Small intestine (tissue), 7 donors: ENCODE measurements around the gene DHPS. TPM values are rescaled to one million over a fixed set of nuclear protein-coding genes. Genes with fewer than 3 reads are reported as not detected.
"Not testable (repeated sequence)": the region's sequence is repeated elsewhere in the genome, so short reads cannot be mapped to it uniquely, and the experiment has no call there.

Experiments used
- DNase-seq, 2 donors: peaks; one replicate each; pipeline versions ENCODE4 v3.0.0 to v3.0.0-alpha.2; 2013
- FAIRE-seq: peaks from 2 replicates; lab custom pipeline; 2012; peaks lifted over from hg19 to GRCh38; lab: Jason Lieb, UNC
- H3K27ac ChIP-seq, 3 donors: one replicate each; pipeline ENCODE4 v1.5.1; 2013; ENCODE audit warnings: low read length in 2 of 3, mild to moderate bottlenecking in 2 of 3, control low read depth in 1 of 3, inconsistent platforms in 1 of 3, low read depth in 1 of 3, moderate library complexity in 1 of 3
- H3K27me3 ChIP-seq, 3 donors: one replicate each; pipeline ENCODE4 v1.6.1; 2013; ENCODE audit warnings: low read length in 3 of 3, inconsistent platforms in 1 of 3; ENCODE audit not compliant: control insufficient read depth in 3 of 3, insufficient read depth in 3 of 3
- H3K36me3 ChIP-seq, 3 donors: one replicate each; pipeline ENCODE4 v1.6.1; 2013; ENCODE audit warnings: low read length in 3 of 3, inconsistent platforms in 1 of 3, low read depth in 1 of 3, mild to moderate bottlenecking in 1 of 3, moderate library complexity in 1 of 3; ENCODE audit not compliant: control insufficient read depth in 3 of 3, insufficient read depth in 2 of 3
- H3K4me1 ChIP-seq, 3 donors: one replicate each; pipeline ENCODE4 v1.6.1; 2013; ENCODE audit warnings: low read length in 2 of 3, inconsistent platforms in 1 of 3, low read depth in 1 of 3, mild to moderate bottlenecking in 1 of 3, moderate library complexity in 1 of 3; ENCODE audit not compliant: control insufficient read depth in 3 of 3, insufficient read depth in 2 of 3
- H3K4me3 ChIP-seq, 3 donors: one replicate each; pipeline ENCODE4 v1.5.1; 2013; ENCODE audit warnings: low read length in 3 of 3, control low read depth in 1 of 3, inconsistent platforms in 1 of 3, low read depth in 1 of 3, mild to moderate bottlenecking in 1 of 3, moderate library complexity in 1 of 3
- H3K9me3 ChIP-seq, 2 donors: one replicate each; pipeline ENCODE4 v1.6.1; 2013; ENCODE audit warnings: low read depth in 1 of 2, low read length in 1 of 2; ENCODE audit not compliant: control insufficient read depth in 2 of 2, insufficient read depth in 1 of 2
- WGBS, 3 donors: extraction: QIAGEN DNeasy Blood & Tissue Kit; methylation state at CpG; one replicate each; pipeline ENCODE4 v1.1.7; 2013; 5-methylcytosine and 5-hydroxymethylcytosine counted together
- polyA plus RNA-seq, 4 donors: library from polyadenylated mRNA; stranded (reverse) in 3 of 4; unstranded in 1 of 4; fragments of 200-250 nt in 3 of 4; fragments of 120-200 nt in 1 of 4; gene quantifications; one replicate each; pipeline versions ENCODE4 v1.2.1 to v1.2.3, GENCODE V29; 2013
- donor health status: healthy with polysubstance abuse.
- donor health status: control.
- donor health status: control.
- donor health status: Bipolar disorder and iron deficiency.
- donor health status: healthy.

The DHPS gene
- polyA plus RNA-seq, 4 donors: 61.5 to 96.9 (median 66.8) TPM

DNA sequence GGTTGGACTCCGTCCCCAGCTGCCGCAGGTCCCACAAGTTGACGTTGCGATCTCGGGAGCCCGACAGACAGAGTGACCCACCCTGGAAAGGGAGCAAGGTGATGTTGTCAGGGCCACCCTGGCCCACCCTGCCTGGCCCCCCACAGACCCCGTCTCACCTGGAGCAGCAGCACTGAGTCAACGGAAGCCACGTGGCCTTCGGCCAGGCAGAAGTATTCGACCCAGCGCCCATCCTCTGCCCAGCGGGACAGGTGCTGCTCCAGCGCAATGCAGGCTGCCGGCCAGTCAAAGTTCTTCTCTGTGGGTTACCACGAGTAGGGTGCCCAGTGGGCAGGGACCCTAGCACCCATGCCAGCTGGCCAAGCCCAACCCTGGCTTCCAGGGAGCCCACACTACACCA, 13.0 kb upstream of the DHPS start:
- FAIRE-seq: no peak
- 87 to 92% (median 87%) methylated on average over 16 of the region's 16 CpGs for WGBS, 3 donors
- DNase-seq: no peak

DNA sequence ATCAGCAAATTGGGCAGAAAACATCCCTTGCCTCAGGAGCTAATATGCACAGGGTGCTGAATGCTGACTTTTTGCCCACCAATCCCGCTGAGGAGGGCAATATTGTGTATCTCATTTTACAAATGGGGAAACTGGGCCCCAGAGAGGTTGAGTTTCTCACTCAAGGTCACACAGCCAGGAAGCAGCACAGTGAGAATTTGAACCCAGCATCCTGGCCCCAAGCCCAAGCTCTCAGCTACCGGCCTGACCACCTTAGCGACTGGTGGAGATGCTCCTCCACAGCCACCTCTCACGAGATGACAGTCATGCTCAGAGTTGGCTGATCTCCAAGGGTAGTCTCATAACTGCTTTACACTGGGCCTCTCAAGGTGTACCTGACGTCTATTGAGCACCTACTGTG, 11.3 kb upstream of the DHPS start:
- peaks cover 0 to 42% (median 0%) of the 10 kb centered on the region in 3 donors for H3K36me3 ChIP-seq
- no peak for FAIRE-seq
- WGBS, 3 donors: 78 to 94% (median 88%) methylated on average over 5 of the region's 5 CpGs
- no peaks in the 10 kb centered on the region for H3K9me3 ChIP-seq
- H3K4me1 ChIP-seq: peaks cover 0 to 4% (median 3%) of the 10 kb centered on the region in 3 donors
- H3K27ac ChIP-seq: no peak overlapping the region
- DNase-seq: no peak
- no peak overlapping the region for H3K4me3 ChIP-seq
- H3K27me3 ChIP-seq: no peaks in the 10 kb centered on the region

More for the DNA sequence above, 13.0 kb upstream of the DHPS start:
- H3K27ac ChIP-seq: no peak overlapping the region
- no peaks in the 10 kb centered on the region for H3K27me3 ChIP-seq
- peaks cover 0 to 4% (median 3%) of the 10 kb centered on the region in 3 donors for H3K4me1 ChIP-seq
- H3K4me3 ChIP-seq: no peak overlapping the region
- peaks cover 0 to 42% (median 0%) of the 10 kb centered on the region in 3 donors for H3K36me3 ChIP-seq
- no peaks in the 10 kb centered on the region for H3K9me3 ChIP-seq

DNA sequence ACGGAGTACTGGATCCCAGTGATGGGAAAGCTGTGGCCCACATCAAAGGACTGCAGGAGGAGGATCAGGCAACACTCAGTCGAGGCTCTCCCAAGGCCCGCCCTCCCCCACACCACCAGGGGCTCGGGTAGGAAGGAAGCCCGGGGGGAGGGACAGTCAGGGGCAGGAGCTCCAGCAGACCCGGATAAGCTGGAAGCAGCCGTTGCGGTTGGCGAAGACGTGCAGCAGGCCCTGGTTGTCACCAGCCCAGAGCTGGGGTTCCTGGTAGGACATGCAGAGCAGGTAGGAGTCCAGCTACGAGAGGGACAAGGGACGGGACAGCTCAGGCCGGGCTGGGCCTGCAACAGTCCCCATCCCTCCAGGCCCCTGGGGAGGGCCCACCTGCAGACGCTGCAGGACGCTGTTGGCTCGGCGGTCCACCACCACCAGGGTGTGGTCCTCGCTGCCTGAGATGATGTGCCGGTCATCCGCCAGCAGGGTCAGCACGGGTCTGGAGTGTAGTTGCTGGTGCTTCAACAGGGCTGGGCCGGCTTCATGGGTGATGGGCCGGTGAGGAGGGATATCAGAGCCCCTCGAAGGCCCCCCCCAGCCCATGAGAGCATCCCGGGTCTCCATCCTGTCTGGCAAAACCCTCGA, 8.0 kb upstream of the DHPS start:
- Histone ChIP-seq H3K27ac (no peak overlapping the region), H3K9me3 (no peaks in the 10 kb centered on the region), H3K27me3 (no peaks in the 10 kb centered on the region), H3K36me3 (peaks cover 0 to 38% (median 0%) of the 10 kb centered on the region in 3 donors), H3K4me1 (no peaks in the 10 kb centered on the region), H3K4me3 (no peak overlapping the region)
- DNase-seq: no peak
- FAIRE-seq: no peak
- 77 to 85% (median 84%) methylated on average over 23 to 26 of the region's 26 CpGs for WGBS, 3 donors

DNA sequence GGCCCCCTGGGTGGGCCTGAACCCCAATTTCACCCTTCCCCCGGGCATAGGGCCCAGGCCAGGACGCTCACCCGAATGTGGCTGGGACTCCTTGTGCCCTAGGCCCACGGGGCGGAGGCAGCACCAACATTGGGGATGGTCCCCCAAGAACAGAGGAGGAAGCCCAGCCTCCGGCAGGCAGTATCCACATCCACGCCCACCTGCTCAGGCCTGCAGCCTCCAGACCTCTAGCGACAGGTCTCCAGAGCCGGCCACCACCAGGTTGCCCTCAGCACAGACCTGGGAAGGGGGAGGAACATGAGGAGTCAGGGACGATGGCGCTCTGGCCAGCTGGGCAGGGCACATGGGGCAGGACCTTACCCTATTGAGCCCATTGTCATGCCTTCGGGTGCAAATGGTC, 7.3 kb upstream of the DHPS start:
- H3K4me3 ChIP-seq: no peak overlapping the region
- H3K27ac ChIP-seq: no peak overlapping the region
- no peaks in the 10 kb centered on the region for H3K9me3 ChIP-seq
- H3K4me1 ChIP-seq: no peaks in the 10 kb centered on the region
- no peak for FAIRE-seq
- H3K27me3 ChIP-seq: no peaks in the 10 kb centered on the region
- 93 to 94% (median 93%) methylated on average over 11 to 12 of the region's 12 CpGs for WGBS, 3 donors
- no peak for DNase-seq
- peaks cover 0 to 38% (median 0%) of the 10 kb centered on the region in 3 donors for H3K36me3 ChIP-seq

DNA sequence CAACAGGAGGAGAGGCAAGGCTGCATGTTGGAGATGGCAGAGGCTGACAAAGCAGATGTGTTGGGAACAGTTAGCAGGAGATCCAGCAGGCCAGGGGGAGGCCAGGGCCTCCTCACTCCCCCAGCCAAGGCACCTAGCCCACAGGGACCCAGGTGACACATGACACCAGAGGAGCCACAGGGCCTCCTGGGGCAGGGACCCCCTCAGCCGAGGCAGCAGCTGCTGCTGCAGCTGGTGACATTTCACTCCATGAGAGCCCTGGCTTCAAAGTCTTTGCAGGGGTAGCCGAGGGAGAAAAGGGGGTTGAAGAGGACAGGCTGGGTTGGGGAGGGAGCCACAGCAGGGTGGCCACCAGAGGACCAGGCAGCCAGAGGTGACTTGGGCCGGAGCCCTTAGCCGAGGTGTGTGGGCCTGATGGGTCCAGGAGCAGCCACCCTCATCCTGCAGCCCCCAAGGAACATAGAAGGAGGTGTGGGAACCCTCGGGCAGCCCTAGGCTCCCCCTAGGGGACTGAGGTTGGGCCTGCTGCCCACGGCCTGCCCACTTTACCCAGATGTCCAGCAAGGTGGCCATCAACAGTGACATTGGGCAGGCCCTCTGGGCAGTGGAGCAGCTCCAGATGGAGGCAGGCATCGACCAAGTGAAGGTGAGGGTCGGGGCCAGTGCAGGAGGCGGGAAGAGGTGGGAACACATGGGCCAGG, 6.0 kb upstream of the DHPS start, which contains the start of gene GNG14:
Gene GNG14, plus strand, starts transcription at position 503 of the 701 bp plus-strand sequence. Its CDS starts 51 bp downstream, at position 554.
- 90 to 91% (median 91%) methylated on average over 9 of the region's 9 CpGs for whole genome bisulfite sequencing, 3 donors
- H3K27me3 ChIP-seq: no peaks in the 10 kb centered on the region
- no peaks in the 10 kb centered on the region for H3K9me3 ChIP-seq
- peaks cover 0 to 38% (median 0%) of the 10 kb centered on the region in 3 donors for H3K36me3 ChIP-seq
- H3K4me1 ChIP-seq: no peaks in the 10 kb centered on the region
- no peak for DNase-seq
- H3K4me3 ChIP-seq: no peak within 1 kb of the TSS
- no peak for FAIRE-seq
- no peak within 1 kb of the TSS for H3K27ac ChIP-seq

DNA sequence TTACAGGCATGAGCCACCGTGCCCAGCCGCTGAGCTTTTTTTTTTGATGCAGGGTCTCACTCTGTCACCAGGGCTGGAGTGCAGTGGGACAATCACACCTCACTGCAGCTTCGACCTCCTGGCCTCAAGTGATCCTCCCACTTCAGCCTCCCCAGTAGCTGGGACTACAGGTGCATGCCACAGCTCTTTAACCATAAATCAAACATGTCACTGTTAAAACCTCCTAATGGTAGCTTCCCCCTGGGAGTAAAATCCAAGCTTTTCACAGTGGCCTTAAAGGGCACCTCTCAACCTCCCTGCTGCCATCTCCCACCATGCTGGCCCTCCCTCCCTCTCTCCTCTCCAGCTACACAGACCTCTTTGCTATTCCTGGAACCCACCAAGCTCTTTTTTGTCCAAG, 4.2 kb upstream of the DHPS start:
- no peak for FAIRE-seq
- Histone ChIP-seq H3K27ac (no peak overlapping the region), H3K4me1 (no peaks in the 10 kb centered on the region), H3K36me3 (peaks cover 0 to 27% (median 0%) of the 10 kb centered on the region in 3 donors), H3K27me3 (no peaks in the 10 kb centered on the region), H3K4me3 (no peak overlapping the region), H3K9me3 (no peaks in the 10 kb centered on the region)
- no peak for DNase-seq
- WGBS, 3 donors: 82 to 92% (median 84%) methylated on average over 3 of the region's 3 CpGs

DNA sequence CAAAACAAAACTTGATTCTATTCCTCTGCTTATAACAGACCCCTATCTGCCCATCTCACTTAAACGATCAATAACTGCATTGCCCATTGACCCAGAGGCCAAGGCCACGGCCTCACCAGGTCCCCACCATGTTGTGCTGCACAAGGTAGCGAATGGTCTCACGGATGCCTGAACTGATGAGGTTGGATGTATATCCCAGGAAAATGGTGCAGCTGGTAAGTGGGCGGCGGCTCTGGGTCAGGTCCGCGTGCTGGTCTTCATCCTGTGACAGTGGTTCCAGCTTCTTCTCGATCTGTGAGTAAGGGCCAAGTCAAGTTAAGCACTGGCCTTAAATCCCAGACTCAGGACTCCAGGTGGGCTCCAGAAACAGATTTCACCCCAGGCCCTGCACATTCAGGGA, 1.6 kb downstream of the DHPS start:
- no peak for FAIRE-seq
- Histone ChIP-seq H3K9me3 (no peaks in the 10 kb centered on the region), H3K4me1 (no peaks in the 10 kb centered on the region), H3K4me3 (no peak overlapping the region), H3K27me3 (no peaks in the 10 kb centered on the region), H3K27ac (no peak overlapping the region), H3K36me3 (peaks cover 6 to 53% (median 10%) of the 10 kb centered on the region in 3 donors)
- DNase-seq: no peak
- 90 to 92% (median 91%) methylated on average over 9 of the region's 9 CpGs for WGBS, 3 donors

DNA sequence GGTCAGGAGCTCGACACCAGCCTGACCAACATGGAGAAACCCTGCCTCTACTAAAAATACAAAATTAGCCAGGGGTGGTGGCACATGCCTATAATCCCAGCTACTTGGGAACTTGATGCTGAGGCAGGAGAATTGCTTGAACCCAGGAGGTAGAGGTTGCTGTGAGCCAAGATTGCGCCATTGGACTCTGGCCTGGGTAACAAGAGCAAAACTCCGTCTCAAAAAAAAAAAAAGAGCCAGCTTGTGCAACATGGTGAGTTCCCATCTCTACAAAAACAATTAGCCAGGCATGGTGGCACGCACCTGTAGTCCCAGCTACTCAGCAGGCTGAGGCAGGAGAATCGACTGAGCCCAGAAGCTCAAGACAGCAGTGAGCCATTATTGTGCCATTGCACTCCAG, 3.6 kb downstream of the DHPS start:
- DNase-seq: peak; percentile 47 to 63
- not testable (repeated sequence) for H3K4me3 ChIP-seq, H3K4me1 ChIP-seq, FAIRE-seq, H3K9me3 ChIP-seq, H3K27me3 ChIP-seq
- Histone ChIP-seq H3K27ac (peak overlapping the region in 1 of 3 donors; percentile 28), H3K36me3 (peaks cover 9 to 72% (median 13%) of the 10 kb centered on the region in 3 donors)
- 60 to 88% (median 66%) methylated on average over 5 of the region's 5 CpGs for WGBS, 3 donors
